GM12864 (cell line): ENCODE data around the gene PRSS57.
A peak's percentile ranks its signal among the peaks of the same experiment; 100 is the strongest.
"Not testable (repeated sequence)": the region's sequence is repeated elsewhere in the genome, so short reads cannot be mapped to it uniquely, and the experiment has no call there.

Source experiments
- DNase-seq: peaks from one replicate; pipeline ENCODE4 v3.0.0-alpha.2; 2011; ENCODE audit warnings: low read depth
- H3K4me3 ChIP-seq: 2 replicates; pipeline ENCODE4 v1.5.1; 2011; ENCODE audit warnings: mild to moderate bottlenecking, low read depth, low read length, control low read depth
- CTCF ChIP-seq: IDR thresholded peaks from 2 replicates; pipeline ENCODE4 v1.5.1; 2011; ENCODE audit warnings: low read depth, mild to moderate bottlenecking, moderate library complexity, low read length, control low read depth, inconsistent platforms; ENCODE audit errors: missing control alignments

The PRSS57 gene

GRCh38 chr19:695352-695949 is at the start of gene PRSS57:
Gene PRSS57 (minus strand): TSS chr19:695452. CDS start chr19:695430, 22 bp downstream.
- DNase-seq: no peak
- TF ChIP-seq CTCF: no peak
- H3K4me3 ChIP-seq: no peak within 1 kb of the TSS

GRCh38 chr19:743168-743687 is 48.0 kb upstream of the PRSS57 start:
- DNase-seq: no peak
- TF ChIP-seq CTCF: no peak
- no peak overlapping the region for H3K4me3 ChIP-seq

GRCh38 chr19:742540-743075 is 47.4 kb upstream of the PRSS57 start:
- no peak for TF ChIP-seq CTCF
- no peak for DNase-seq
- no peak overlapping the region for H3K4me3 ChIP-seq

- peak; percentile 41 for TF ChIP-seq CTCF
- DNase-seq: no peak
- H3K4me3 ChIP-seq: no peak overlapping the region
These were observed 46.4 kb upstream of the PRSS57 start for GRCh38 chr19:741506-742131.

- H3K4me3 ChIP-seq, DNase-seq: not testable (repeated sequence)
These were observed 45.7 kb upstream of the PRSS57 start for GRCh38 chr19:740816-741505.

- H3K4me3 ChIP-seq: no peak overlapping the region
- no peak for TF ChIP-seq CTCF
- DNase-seq: no peak
These were observed 44.9 kb upstream of the PRSS57 start for GRCh38 chr19:739998-740715.

GRCh38 chr19:738509-739128 is 43.4 kb upstream of the PRSS57 start:
- H3K4me3 ChIP-seq: no peak overlapping the region
- DNase-seq: no peak
- TF ChIP-seq CTCF: no peak
